Uterus (tissue), 4 donors: ENCODE results near the gene ITPRIP. TPM values are rescaled to one million over a fixed set of nuclear protein-coding genes. Genes with fewer than 3 reads are reported as not detected.
A peak's percentile ranks its signal among the peaks of the same experiment; 100 is the strongest.

Source experiments
- DNase-seq, 2 donors: peaks; one replicate each; pipeline ENCODE4 v3.0.0-alpha.2; 2019 to 2020
- H3K27ac ChIP-seq, 2 donors: fragments of 200-600 bp; sonication (generic); 1 replicate in 1 of 2; 2 replicates in 1 of 2; pipeline ENCODE4 v1.5.1; 2016 to 2018
- H3K27me3 ChIP-seq, 2 donors: fragments of 200-600 bp; sonication (generic); one replicate each; pipeline ENCODE4 v1.5.1; 2018 to 2019; ENCODE audit warnings: control low read depth in 1 of 2
- H3K36me3 ChIP-seq, 2 donors: fragments of 200-600 bp; sonication (generic); one replicate each; pipeline ENCODE4 v1.5.1; 2019; ENCODE audit warnings: control low read depth in 1 of 2
- H3K4me1 ChIP-seq, 2 donors: fragments of 200-600 bp; sonication (generic); one replicate each; pipeline ENCODE4 v1.5.1; 2018 to 2019; ENCODE audit warnings: control low read depth in 1 of 2
- H3K4me3 ChIP-seq, 2 donors: fragments of 200-600 bp; sonication (generic); 1 replicate in 1 of 2; 2 replicates in 1 of 2; pipeline ENCODE4 v1.5.1; 2018 to 2019; ENCODE audit warnings: mild to moderate bottlenecking in 1 of 2
- H3K9me3 ChIP-seq, 2 donors: fragments of 200-600 bp; sonication (generic); one replicate each; pipeline ENCODE4 v1.5.1; 2019; ENCODE audit warnings: control low read depth in 1 of 2
- CTCF ChIP-seq, 4 experiments: fragments of 200-600 bp in 2 of 4; fragments of 450-650 bp in 2 of 4; sonication (generic) in 2 of 4; IDR thresholded peaks; one replicate each; pipeline ENCODE4 v1.5.1; 2016 to 2019; ENCODE audit warnings: antibody characterized with exemption in 4 of 4, mild to moderate bottlenecking in 2 of 4, moderate library complexity in 1 of 4
- POLR2A ChIP-seq, 2 donors: fragments of 450-650 bp; IDR thresholded peaks; one replicate each; pipeline ENCODE4 v1.6.1; 2016; ENCODE audit warnings: antibody characterized with exemption in 2 of 2, mild to moderate bottlenecking in 1 of 2, moderate library complexity in 1 of 2
- intact Hi-C: fragments of 100-400 bp; cut with DNase I; formaldehyde crosslinking; loops from one replicate; pipeline ENCODE4 v1.15.1; 2023; ENCODE audit warnings: low total_unique reads
- total RNA-seq, 4 donors: library from RNA; depleted of rRNA in 3 of 4; stranded (reverse); fragments of >200 nt in 3 of 4; gene quantifications; one replicate each; pipeline versions ENCODE4 v1.1.0 to v1.2.4, GENCODE V29; 2014 to 2023
- donor health status: DM: yes; HTN: yes; CAD: no.

ITPRIP gene
- total RNA-seq, 4 donors from 2014 or later = 10.0 to 32.6 (median 22.4) TPM

DNA sequence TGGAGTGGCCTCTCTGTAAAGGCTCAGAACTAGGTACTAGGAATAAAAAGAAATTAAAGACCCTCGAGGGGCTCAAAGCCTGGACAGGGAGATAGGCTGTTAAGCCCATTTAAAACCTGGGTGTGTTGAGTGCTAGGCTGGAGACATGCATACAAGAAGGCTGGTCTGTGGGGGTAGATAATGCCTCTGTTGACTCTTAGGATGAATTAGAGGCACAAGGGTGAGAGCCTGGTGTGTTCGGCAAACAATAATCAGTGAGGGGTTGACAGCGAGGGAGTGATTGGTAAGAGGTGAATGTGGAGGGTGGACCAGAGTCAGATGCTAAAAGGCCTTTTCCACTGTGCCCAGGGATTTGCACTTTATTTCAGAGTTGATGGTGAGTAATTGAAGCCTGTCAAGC is 56.6 kb downstream of the ITPRIP start:
- H3K4me3 ChIP-seq = no peak overlapping the region
- H3K27me3 ChIP-seq = no peaks in the 10 kb centered on the region
- intact Hi-C loops = no loop called here
- H3K9me3 ChIP-seq = no peaks in the 10 kb centered on the region
- H3K4me1 ChIP-seq = no peaks in the 10 kb centered on the region
- H3K27ac ChIP-seq = no peak overlapping the region
- TF ChIP-seq CTCF (IDR thresholded peaks at IDR 0.05) (no peak), POLR2A (IDR thresholded peaks at IDR 0.05) (no peak)
- no peaks in the 10 kb centered on the region for H3K36me3 ChIP-seq
- DNase-seq = no peak

DNA sequence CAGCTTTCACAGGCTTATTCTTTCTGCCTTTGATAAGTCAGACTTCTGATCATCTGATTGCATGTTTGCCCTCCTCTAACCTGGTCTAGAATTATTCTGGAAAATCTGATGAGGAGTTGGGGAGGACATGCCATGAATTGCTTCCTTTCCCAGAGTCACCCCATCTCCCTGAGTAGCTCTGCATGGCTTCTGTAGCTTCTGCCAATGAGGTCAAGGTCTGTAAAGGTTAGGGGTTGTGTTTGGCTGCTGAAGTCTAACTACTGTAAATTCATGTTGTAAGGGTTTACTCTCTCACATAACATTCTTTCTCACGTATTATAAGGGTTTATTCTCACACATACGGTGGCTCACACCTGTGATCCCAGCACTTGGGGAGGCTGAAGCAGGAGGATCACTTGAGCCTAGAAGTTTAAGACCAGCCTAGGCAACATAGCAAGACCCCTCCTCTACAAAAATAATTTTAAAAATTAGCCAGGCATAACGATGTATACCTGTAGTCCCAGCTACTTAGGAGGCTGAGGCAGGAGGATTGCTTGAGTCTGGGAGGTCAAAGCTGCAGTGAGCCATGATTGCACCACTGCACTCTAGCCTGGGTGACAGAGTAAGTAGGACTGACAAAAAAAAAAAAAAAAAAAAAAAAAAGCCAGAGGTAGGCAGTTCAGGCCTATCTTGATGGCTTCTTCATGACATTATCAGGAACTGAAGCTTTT is 58.6 kb downstream of the ITPRIP start:
- TF ChIP-seq POLR2A (IDR thresholded peaks at IDR 0.05) (no peak), CTCF (IDR thresholded peaks at IDR 0.05) (no peak)
- no peaks in the 10 kb centered on the region for H3K27me3 ChIP-seq
- no peak for DNase-seq
- no peaks in the 10 kb centered on the region for H3K36me3 ChIP-seq
- no peak overlapping the region for H3K4me3 ChIP-seq
- no peak overlapping the region for H3K27ac ChIP-seq
- no peaks in the 10 kb centered on the region for H3K9me3 ChIP-seq
- intact Hi-C loops = no loop called here
- H3K4me1 ChIP-seq = no peaks in the 10 kb centered on the region

DNA sequence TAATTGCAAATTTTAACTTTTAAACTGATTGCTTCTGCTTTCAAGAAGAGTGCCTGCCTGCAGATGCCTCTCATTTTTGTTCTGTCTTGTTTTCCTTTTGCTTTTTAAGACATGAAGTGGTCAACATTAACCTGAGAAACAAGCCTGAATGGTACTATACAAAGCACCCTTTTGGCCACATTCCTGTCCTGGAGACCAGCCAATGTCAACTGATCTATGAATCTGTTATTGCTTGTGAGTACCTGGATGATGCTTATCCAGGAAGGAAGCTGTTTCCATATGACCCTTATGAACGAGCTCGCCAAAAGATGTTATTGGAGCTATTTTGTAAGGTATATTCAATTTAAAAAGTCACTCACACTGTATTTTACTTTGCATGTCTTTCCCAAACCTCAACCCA is 60.5 kb downstream of the ITPRIP start:
- Histone ChIP-seq H3K27me3 (no peaks in the 10 kb centered on the region), H3K4me1 (no peaks in the 10 kb centered on the region), H3K36me3 (no peaks in the 10 kb centered on the region), H3K27ac (no peak overlapping the region), H3K4me3 (no peak overlapping the region), H3K9me3 (no peaks in the 10 kb centered on the region)
- intact Hi-C loops = no loop called here
- no peak for DNase-seq
- TF ChIP-seq CTCF (IDR thresholded peaks at IDR 0.05) = no peak
- no peak for TF ChIP-seq POLR2A (IDR thresholded peaks at IDR 0.05)

- Histone ChIP-seq H3K4me1 (no peaks in the 10 kb centered on the region), H3K4me3 (no peak overlapping the region), H3K27ac (no peak overlapping the region), H3K36me3 (no peaks in the 10 kb centered on the region), H3K9me3 (no peaks in the 10 kb centered on the region), H3K27me3 (no peaks in the 10 kb centered on the region)
- no peak for TF ChIP-seq CTCF (IDR thresholded peaks at IDR 0.05)
- TF ChIP-seq POLR2A (IDR thresholded peaks at IDR 0.05) = no peak
- intact Hi-C loops = no loop called here
- DNase-seq = no peak
Observed at GRCh38 chr10:104276192-104276591, 62.1 kb downstream of the ITPRIP start.

DNA sequence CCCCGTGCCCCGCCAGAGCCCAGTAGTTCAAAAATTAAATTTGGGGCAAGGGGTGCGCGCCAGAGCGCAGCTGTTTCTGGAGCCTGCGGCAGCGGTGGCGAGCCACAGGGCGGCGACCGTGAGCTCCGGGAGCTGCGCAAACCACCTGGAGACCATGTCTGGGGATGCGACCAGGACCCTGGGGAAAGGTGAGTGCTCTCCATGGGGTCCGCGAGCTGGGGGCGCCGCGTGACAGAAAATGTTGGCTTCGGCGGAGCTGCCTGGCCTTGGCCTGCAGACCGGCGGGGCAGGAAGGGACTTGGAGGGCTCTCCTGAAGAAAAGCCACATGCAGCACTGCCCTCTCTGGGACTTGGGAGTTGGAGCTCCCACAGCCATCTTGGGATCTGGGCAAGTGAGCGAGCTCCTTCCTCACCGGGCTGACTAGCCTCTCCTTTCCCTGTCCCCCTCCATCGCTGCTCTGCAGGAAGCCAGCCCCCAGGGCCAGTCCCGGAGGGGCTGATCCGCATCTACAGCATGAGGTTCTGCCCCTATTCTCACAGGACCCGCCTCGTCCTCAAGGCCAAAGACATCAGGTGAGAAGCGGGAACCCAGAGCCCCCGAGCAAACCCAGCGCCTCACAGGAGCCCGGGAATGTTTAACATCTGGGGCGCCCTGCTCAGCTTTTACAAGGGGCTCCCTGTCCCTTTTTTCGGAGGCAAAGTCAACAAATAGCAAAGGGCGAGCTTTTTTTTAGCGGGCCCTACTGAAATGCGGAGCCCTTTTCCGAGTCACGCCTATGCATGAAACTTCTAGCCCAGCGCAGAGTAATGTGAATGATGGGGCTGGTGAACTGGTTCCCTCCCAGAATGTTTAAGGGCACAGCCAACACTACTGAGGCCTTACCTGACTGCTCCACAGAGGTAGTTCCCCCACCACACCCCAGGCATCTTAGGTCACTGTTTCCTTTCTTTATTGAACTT is 63.2 kb downstream of the ITPRIP start:
- DNase-seq = no peak
- H3K4me1 ChIP-seq = no peaks in the 10 kb centered on the region
- no peaks in the 10 kb centered on the region for H3K36me3 ChIP-seq
- no peaks in the 10 kb centered on the region for H3K27me3 ChIP-seq
- intact Hi-C loops = no loop called here
- TF ChIP-seq POLR2A (IDR thresholded peaks at IDR 0.05) (no peak), CTCF (IDR thresholded peaks at IDR 0.05) (peak; percentile 37 to 73 (median 62))
- H3K4me3 ChIP-seq = peak overlapping the region in 1 of 2 donors; percentile 27
- no peaks in the 10 kb centered on the region for H3K9me3 ChIP-seq
- no peak overlapping the region for H3K27ac ChIP-seq
